Inflammatory macrophage treated with lipopolysaccharide for 1 hour (primary cell): ENCODE data around the gene SPRR2F.

ENCODE experiments used
- DNase-seq, 2 donors: peaks; one replicate each; pipeline ENCODE4 v3.0.0-alpha.2; 2020 to 2022

The SPRR2F gene

DNA sequence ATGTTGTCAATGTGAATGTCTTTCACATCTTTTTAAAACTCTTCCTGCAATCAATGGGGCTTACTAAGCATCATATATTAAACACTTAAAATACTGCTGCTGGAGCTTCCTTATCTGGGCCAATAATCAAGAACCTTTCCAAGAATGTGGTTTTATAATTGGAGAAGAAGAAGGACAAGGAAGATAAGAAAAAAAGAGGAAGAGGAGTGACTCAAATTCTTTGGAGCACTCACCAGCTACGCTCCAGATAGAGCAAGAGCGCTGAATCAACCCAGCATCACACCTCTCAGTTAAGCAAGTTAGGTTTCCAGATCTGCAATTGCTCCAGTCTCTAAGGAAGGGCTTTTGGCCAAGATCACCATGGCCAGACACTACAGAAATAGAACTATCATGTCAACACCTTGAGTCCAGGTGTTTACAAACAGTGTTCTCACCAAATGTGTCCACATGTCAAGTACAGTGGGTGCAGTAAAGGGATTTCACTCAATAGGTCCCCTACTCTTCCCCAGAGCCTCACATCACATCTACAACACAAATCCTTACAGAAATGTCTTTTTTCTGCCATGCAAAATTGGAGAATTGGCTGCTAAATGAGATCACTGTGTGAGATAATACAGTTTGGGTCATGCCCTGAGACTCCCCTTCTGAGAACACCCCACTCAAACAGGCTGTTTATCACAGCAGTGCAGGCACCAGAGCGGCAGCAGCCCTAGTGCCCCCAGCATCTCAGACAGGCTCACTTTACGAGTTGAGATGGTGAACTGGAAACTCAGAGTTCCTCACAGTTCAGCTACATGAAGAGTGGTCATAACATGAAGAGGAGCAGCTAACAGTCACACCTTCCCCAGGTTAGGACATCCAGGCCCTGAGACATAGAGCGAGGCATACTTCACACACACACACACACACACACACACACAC lies 40.2 kb downstream of the SPRR2F start:
- DNase-seq = no peak

GRCh38 chr1:153071511-153071910 lies 41.8 kb downstream of the SPRR2F start, which contains the start of gene SPRR2B:
TSS of gene SPRR2B (minus strand) at chr1:153071611. CDS start at chr1:153070839, 772 bp downstream.
- no peak for DNase-seq

- DNase-seq = no peak
Observed at GRCh38 chr1:153070243-153070642, 43.1 kb downstream of the SPRR2F start.
